GM19395 (cell line): ENCODE measurements around the gene CTBP2.

ENCODE experiments used
- ATAC-seq: cut with Tn5 transposase; IDR thresholded peaks from one replicate; pipeline ENCODE4 v1.9.1; 2021; ENCODE audit warnings: mild to moderate bottlenecking, moderate library complexity; ENCODE audit not compliant: unreplicated experiment

The CTBP2 gene

GRCh38 chr10:125026036-125026931 lies 134.1 kb downstream of the CTBP2 start:
- ATAC-seq = no peak

GRCh38 chr10:125025341-125025740 lies 135.0 kb downstream of the CTBP2 start:
- ATAC-seq = no peak

GRCh38 chr10:125024497-125025234 lies 135.7 kb downstream of the CTBP2 start:
- ATAC-seq = no peak

- ATAC-seq = no peak
Measured at GRCh38 chr10:125023862-125024496, 136.4 kb downstream of the CTBP2 start.

GRCh38 chr10:125023255-125023654 lies 137.1 kb downstream of the CTBP2 start:
- no peak for ATAC-seq

GRCh38 chr10:125022671-125023070 lies 137.7 kb downstream of the CTBP2 start:
- ATAC-seq = no peak

GRCh38 chr10:125021686-125022344 lies 138.5 kb downstream of the CTBP2 start:
- ATAC-seq = no peak

- ATAC-seq = no peak
Measured at GRCh38 chr10:125020871-125021270, 139.5 kb downstream of the CTBP2 start.

GRCh38 chr10:125020386-125020785 lies 140.0 kb downstream of the CTBP2 start:
- no peak for ATAC-seq

GRCh38 chr10:125018576-125019143 lies 141.7 kb downstream of the CTBP2 start:
- no peak for ATAC-seq

- ATAC-seq = no peak
Measured at GRCh38 chr10:125017547-125018298, 142.6 kb downstream of the CTBP2 start.

- ATAC-seq = no peak
Measured at GRCh38 chr10:125016611-125017202, 143.7 kb downstream of the CTBP2 start.

- no peak for ATAC-seq
Measured at GRCh38 chr10:125016123-125016522, 144.2 kb downstream of the CTBP2 start.

GRCh38 chr10:125015356-125015944 lies 144.9 kb downstream of the CTBP2 start:
- no peak for ATAC-seq

GRCh38 chr10:125014836-125015355 lies 145.5 kb downstream of the CTBP2 start:
- ATAC-seq = no peak

- ATAC-seq = no peak
Measured at GRCh38 chr10:125014086-125014830, 146.1 kb downstream of the CTBP2 start.

GRCh38 chr10:125013529-125013872 lies 146.9 kb downstream of the CTBP2 start:
- no peak for ATAC-seq

GRCh38 chr10:125012851-125013528 lies 147.4 kb downstream of the CTBP2 start:
- no peak for ATAC-seq
